ENCODE measurements around the gene ARHGEF18.

The ARHGEF18 gene

GRCh38 chr19:7376151-7376852 lies 27.6 kb downstream of the ARHGEF18 start:
- no peak overlapping the region for H3K4ac ChIP-seq (ENCODE audit: low read depth in 1 of 2, low read length in 2 of 2)

GRCh38 chr19:7377196-7377595 lies 28.5 kb downstream of the ARHGEF18 start:
- no peak overlapping the region for H4K8ac ChIP-seq (ENCODE audit: low read length)
- DNase-seq: no peak
- WGBS: 91% methylated on average over 7 of the region's 7 CpGs
- no peak overlapping the region for H2BK12ac ChIP-seq (ENCODE audit: low read length in 2 of 2)
- H3K23ac ChIP-seq (ENCODE audit: low read length in 2 of 2): no peak overlapping the region
- H3K4me3 ChIP-seq (ENCODE audit: insufficient read depth in 1 of 2, low read depth in 1 of 2, low read length in 2 of 2): no peak overlapping the region
- no peak overlapping the region for H3K27ac ChIP-seq (ENCODE audit: low read length, poor library complexity, severe bottlenecking)
- no peaks in the 10 kb centered on the region for H3K9me3 ChIP-seq (ENCODE audit: control insufficient read depth, low read length)
- peaks cover 3% of the 10 kb centered on the region for H3K79me1 ChIP-seq (replicated peaks; ENCODE audit: low read length, poor library complexity, severe bottlenecking)
- no peaks in the 10 kb centered on the region for H3K36me3 ChIP-seq (ENCODE audit: control insufficient read depth in 1 of 2, insufficient read depth in 2 of 2, low read depth in 1 of 2, low read length in 2 of 2)
- no peak overlapping the region for H2AFZ ChIP-seq (ENCODE audit: low read depth, low read length)
- no peak overlapping the region for H3K18ac ChIP-seq (ENCODE audit: low read depth in 1 of 2, low read length in 2 of 2)
- no peaks in the 10 kb centered on the region for H3K4me1 ChIP-seq (ENCODE audit: control insufficient read depth, insufficient read depth, low read depth, low read length)
- H3K9ac ChIP-seq (ENCODE audit: low read length): no peak overlapping the region
- H3K14ac ChIP-seq (ENCODE audit: low read length in 2 of 2): no peak overlapping the region
- no peak overlapping the region for H3K4me2 ChIP-seq (ENCODE audit: low read length, poor library complexity, severe bottlenecking)
- H3K4ac ChIP-seq (ENCODE audit: low read depth in 1 of 2, low read length in 2 of 2): no peak overlapping the region
- H3K27me3 ChIP-seq (ENCODE audit: control insufficient read depth in 1 of 2, insufficient read depth in 1 of 2, low read length in 2 of 2): no peaks in the 10 kb centered on the region
- no peak overlapping the region for H2BK120ac ChIP-seq (ENCODE audit: low read depth, low read length)
- no peak overlapping the region for H4K91ac ChIP-seq (ENCODE audit: low read length)
- no peak overlapping the region for H2AK5ac ChIP-seq (ENCODE audit: low read length, severe bottlenecking)
- H2BK15ac ChIP-seq (ENCODE audit: low read depth, poor library complexity, severe bottlenecking): no peak overlapping the region
- H2BK5ac ChIP-seq (ENCODE audit: low read depth, low read length, poor library complexity, severe bottlenecking): no peak overlapping the region

More at GRCh38 chr19:7376151-7376852, 27.6 kb downstream of the ARHGEF18 start:
- no peak for DNase-seq
- no peak overlapping the region for H3K4me2 ChIP-seq (ENCODE audit: low read length, poor library complexity, severe bottlenecking)
- H3K36me3 ChIP-seq (ENCODE audit: control insufficient read depth in 1 of 2, insufficient read depth in 2 of 2, low read depth in 1 of 2, low read length in 2 of 2): no peaks in the 10 kb centered on the region
- H3K9me3 ChIP-seq (ENCODE audit: control insufficient read depth, low read length): no peaks in the 10 kb centered on the region
- H2BK5ac ChIP-seq (ENCODE audit: low read depth, low read length, poor library complexity, severe bottlenecking): no peak overlapping the region
- H3K23ac ChIP-seq (ENCODE audit: low read length in 2 of 2): no peak overlapping the region
- H4K8ac ChIP-seq (ENCODE audit: low read length): no peak overlapping the region
- H2BK120ac ChIP-seq (ENCODE audit: low read depth, low read length): no peak overlapping the region
- H3K79me1 ChIP-seq (replicated peaks; ENCODE audit: low read length, poor library complexity, severe bottlenecking): peaks cover 3% of the 10 kb centered on the region
- no peak overlapping the region for H2AK5ac ChIP-seq (ENCODE audit: low read length, severe bottlenecking)
- no peak overlapping the region for H2AFZ ChIP-seq (ENCODE audit: low read depth, low read length)
- WGBS: 84% methylated on average over 6 of the region's 6 CpGs
- H3K27me3 ChIP-seq (ENCODE audit: control insufficient read depth in 1 of 2, insufficient read depth in 1 of 2, low read length in 2 of 2): no peaks in the 10 kb centered on the region
- no peak overlapping the region for H3K14ac ChIP-seq (ENCODE audit: low read length in 2 of 2)
- H2BK15ac ChIP-seq (ENCODE audit: low read depth, poor library complexity, severe bottlenecking): no peak overlapping the region
- no peak overlapping the region for H3K9ac ChIP-seq (ENCODE audit: low read length)
- no peak overlapping the region for H2BK12ac ChIP-seq (ENCODE audit: low read length in 2 of 2)
- no peak overlapping the region for H3K18ac ChIP-seq (ENCODE audit: low read depth in 1 of 2, low read length in 2 of 2)
- no peaks in the 10 kb centered on the region for H3K4me1 ChIP-seq (ENCODE audit: control insufficient read depth, insufficient read depth, low read depth, low read length)
- H3K27ac ChIP-seq (ENCODE audit: low read length, poor library complexity, severe bottlenecking): no peak overlapping the region
- H3K4me3 ChIP-seq (ENCODE audit: insufficient read depth in 1 of 2, low read depth in 1 of 2, low read length in 2 of 2): no peak overlapping the region
- H4K91ac ChIP-seq (ENCODE audit: low read length): no peak overlapping the region

DNA sequence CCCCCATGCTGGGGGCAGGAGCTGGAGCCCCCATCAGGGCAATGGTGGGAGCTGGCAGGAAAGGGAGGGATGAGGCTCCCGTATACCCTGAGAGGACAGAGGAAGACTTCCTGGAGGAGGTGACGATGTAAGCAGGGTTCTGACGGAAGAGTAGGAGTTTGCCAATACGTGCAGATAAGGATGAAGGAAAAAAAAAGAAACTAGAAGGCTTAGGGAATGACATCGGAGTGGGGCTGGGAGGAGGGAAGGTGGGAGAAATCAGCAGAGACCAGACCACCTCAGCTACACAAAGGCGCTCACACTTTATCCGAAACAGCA lies 32.3 kb downstream of the ARHGEF18 start:
- Histone ChIP-seq H4K91ac (ENCODE audit: low read length) (no peak overlapping the region), H3K36me3 (ENCODE audit: control insufficient read depth in 1 of 2, insufficient read depth in 2 of 2, low read depth in 1 of 2, low read length in 2 of 2) (no peaks in the 10 kb centered on the region), H2BK5ac (ENCODE audit: low read depth, low read length, poor library complexity, severe bottlenecking) (no peak overlapping the region), H3K4me3 (ENCODE audit: insufficient read depth in 1 of 2, low read depth in 1 of 2, low read length in 2 of 2) (no peak overlapping the region), H2AFZ (ENCODE audit: low read depth, low read length) (no peak overlapping the region), H3K23ac (ENCODE audit: low read length in 2 of 2) (no peak overlapping the region), H2AK5ac (ENCODE audit: low read length, severe bottlenecking) (no peak overlapping the region), H2BK120ac (ENCODE audit: low read depth, low read length) (no peak overlapping the region), H3K4me2 (ENCODE audit: low read length, poor library complexity, severe bottlenecking) (no peak overlapping the region), H3K4me1 (ENCODE audit: control insufficient read depth, insufficient read depth, low read depth, low read length) (no peaks in the 10 kb centered on the region), H3K9me3 (ENCODE audit: control insufficient read depth, low read length) (no peaks in the 10 kb centered on the region), H4K8ac (ENCODE audit: low read length) (no peak overlapping the region), H3K14ac (ENCODE audit: low read length in 2 of 2) (no peak overlapping the region), H3K4ac (ENCODE audit: low read depth in 1 of 2, low read length in 2 of 2) (no peak overlapping the region), H2BK12ac (ENCODE audit: low read length in 2 of 2) (no peak overlapping the region), H3K27ac (ENCODE audit: low read length, poor library complexity, severe bottlenecking) (no peak overlapping the region), H3K79me1 (replicated peaks; ENCODE audit: low read length, poor library complexity, severe bottlenecking) (peaks cover 3% of the 10 kb centered on the region), H2BK15ac (ENCODE audit: low read depth, poor library complexity, severe bottlenecking) (no peak overlapping the region), H3K18ac (ENCODE audit: low read depth in 1 of 2, low read length in 2 of 2) (no peak overlapping the region), H3K27me3 (ENCODE audit: control insufficient read depth in 1 of 2, insufficient read depth in 1 of 2, low read length in 2 of 2) (no peaks in the 10 kb centered on the region), H3K9ac (ENCODE audit: low read length) (no peak overlapping the region)
- 72% methylated on average over 7 of the region's 7 CpGs for WGBS
- DNase-seq: no peak

- Histone ChIP-seq H2BK12ac (ENCODE audit: low read length in 2 of 2) (peak overlapping the region in 1 of 2 experiments; percentile 15), H3K4me3 (ENCODE audit: insufficient read depth in 1 of 2, low read depth in 1 of 2, low read length in 2 of 2) (no peak overlapping the region), H2BK120ac (ENCODE audit: low read depth, low read length) (no peak overlapping the region), H3K4me1 (ENCODE audit: control insufficient read depth, insufficient read depth, low read depth, low read length) (no peaks in the 10 kb centered on the region), H3K9me3 (ENCODE audit: control insufficient read depth, low read length) (no peaks in the 10 kb centered on the region), H3K4me2 (ENCODE audit: low read length, poor library complexity, severe bottlenecking) (no peak overlapping the region), H2BK5ac (ENCODE audit: low read depth, low read length, poor library complexity, severe bottlenecking) (no peak overlapping the region), H3K23ac (ENCODE audit: low read length in 2 of 2) (no peak overlapping the region), H3K9ac (ENCODE audit: low read length) (no peak overlapping the region), H3K79me1 (replicated peaks; ENCODE audit: low read length, poor library complexity, severe bottlenecking) (peaks cover 5% of the 10 kb centered on the region), H2BK15ac (ENCODE audit: low read depth, poor library complexity, severe bottlenecking) (no peak overlapping the region), H3K14ac (ENCODE audit: low read length in 2 of 2) (no peak overlapping the region), H2AFZ (ENCODE audit: low read depth, low read length) (no peak overlapping the region), H4K91ac (ENCODE audit: low read length) (no peak overlapping the region), H2AK5ac (ENCODE audit: low read length, severe bottlenecking) (no peak overlapping the region), H3K36me3 (ENCODE audit: control insufficient read depth in 1 of 2, insufficient read depth in 2 of 2, low read depth in 1 of 2, low read length in 2 of 2) (peaks cover 4% of the 10 kb centered on the region in 2 experiments), H3K4ac (ENCODE audit: low read depth in 1 of 2, low read length in 2 of 2) (no peak overlapping the region), H3K27ac (ENCODE audit: low read length, poor library complexity, severe bottlenecking) (no peak overlapping the region), H4K8ac (ENCODE audit: low read length) (no peak overlapping the region), H3K27me3 (ENCODE audit: control insufficient read depth in 1 of 2, insufficient read depth in 1 of 2, low read length in 2 of 2) (no peaks in the 10 kb centered on the region), H3K18ac (ENCODE audit: low read depth in 1 of 2, low read length in 2 of 2) (no peak overlapping the region)
- DNase-seq: no peak
- WGBS: 50% methylated on average over 9 of the region's 9 CpGs
Observed at GRCh38 chr19:7382694-7383093, 34.0 kb downstream of the ARHGEF18 start.

All from mesenchymal stem cell (in vitro differentiated cells and primary cell).